Superior temporal gyrus (tissue), 1 donor: ENCODE data around the gene MAPKAPK5.
"Not testable (repeated sequence)": the region's sequence is repeated elsewhere in the genome, so short reads cannot be mapped to it uniquely, and the experiment has no call there.

ENCODE experiments used
- DNase-seq: peaks from one replicate; pipeline ENCODE4 v3.0.0-alpha.2; 2016; ENCODE audit errors: extremely low spot score

The MAPKAPK5 gene

GRCh38 chr12:111886662-111887545 lies 44.9 kb downstream of the MAPKAPK5 start:
- no peak for DNase-seq

- DNase-seq = no peak
These were observed 46.1 kb downstream of the MAPKAPK5 start for GRCh38 chr12:111887926-111888745.

- no peak for DNase-seq
These were observed 51.3 kb downstream of the MAPKAPK5 start for GRCh38 chr12:111893287-111893686.

GRCh38 chr12:111894556-111894955 lies 52.5 kb downstream of the MAPKAPK5 start:
- DNase-seq = no peak

GRCh38 chr12:111901182-111901581 lies 59.2 kb downstream of the MAPKAPK5 start:
- DNase-seq = no peak

- DNase-seq = no peak
These were observed 62.5 kb downstream of the MAPKAPK5 start for GRCh38 chr12:111904446-111904975.

GRCh38 chr12:111905502-111905901 lies 63.5 kb downstream of the MAPKAPK5 start:
- no peak for DNase-seq

GRCh38 chr12:111907740-111908139 lies 65.7 kb downstream of the MAPKAPK5 start:
- no peak for DNase-seq

- no peak for DNase-seq
These were observed 83.1 kb downstream of the MAPKAPK5 start for GRCh38 chr12:111925171-111925570.

- DNase-seq = no peak
These were observed 84.6 kb downstream of the MAPKAPK5 start for GRCh38 chr12:111926631-111927030.

- DNase-seq = no peak
These were observed 85.3 kb downstream of the MAPKAPK5 start for GRCh38 chr12:111927346-111927745.

GRCh38 chr12:111932241-111932640 lies 90.2 kb downstream of the MAPKAPK5 start:
- DNase-seq = no peak

GRCh38 chr12:111936869-111937268 lies 94.8 kb downstream of the MAPKAPK5 start:
- DNase-seq = no peak

GRCh38 chr12:111937429-111937828 lies 95.4 kb downstream of the MAPKAPK5 start:
- DNase-seq = no peak

GRCh38 chr12:111942557-111942956 lies 100.5 kb downstream of the MAPKAPK5 start:
- no peak for DNase-seq

- no peak for DNase-seq
These were observed 101.9 kb downstream of the MAPKAPK5 start for GRCh38 chr12:111943929-111944328.

- not testable (repeated sequence) for DNase-seq
These were observed 109.1 kb downstream of the MAPKAPK5 start for GRCh38 chr12:111950961-111951676.
